Ishikawa (cell line): ENCODE measurements around the gene SIT1.

ENCODE experiments used
- CREB1 ChIP-seq: IDR thresholded peaks from 2 replicates; pipeline ENCODE4 v1.6.1; 2012; ENCODE audit warnings: low read depth
- EP300 ChIP-seq: IDR thresholded peaks from 2 replicates; pipeline ENCODE4 v1.6.1; 2012; ENCODE audit warnings: borderline replicate concordance

GRCh38 chr9:35605351-35606137, 45.2 kb downstream of the SIT1 start:
- TF ChIP-seq EP300 (no peak), CREB1 (no peak)
